C4-2B (cell line): ENCODE data around the gene MAGI2.

ENCODE experiments used
- CTCF ChIP-seq: fragments of 450-650 bp; conservative IDR thresholded peaks from 2 replicates; pipeline ENCODE4 v1.5.1; 2017; ENCODE audit warnings: mild to moderate bottlenecking
- ZFX ChIP-seq: fragments of 450-650 bp; IDR thresholded peaks from 2 replicates; pipeline ENCODE4 v1.6.1; 2017

DNA sequence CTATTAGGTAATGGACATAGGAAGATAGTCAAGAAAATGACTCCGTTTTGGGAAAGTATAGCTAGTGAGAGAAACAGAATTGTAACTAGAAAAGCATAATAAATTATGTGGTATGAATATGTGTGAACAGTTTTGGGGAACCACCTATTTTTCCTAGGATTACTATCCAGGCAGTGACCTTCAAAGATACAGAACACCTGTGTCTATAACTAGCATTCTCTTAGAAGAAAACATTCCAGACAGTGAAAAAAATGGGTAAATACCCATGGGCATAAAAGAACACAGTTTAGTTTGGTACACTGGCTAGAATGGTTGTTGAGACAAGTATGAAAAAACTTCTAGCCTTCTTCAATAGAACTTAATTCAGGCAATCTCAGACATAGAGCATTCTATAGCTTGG lies 690.8 kb downstream of the MAGI2 start:
- TF ChIP-seq CTCF, result no peak
- no peak for TF ChIP-seq ZFX
